Karpas-422 (cell line): ENCODE results near the gene LAIR1. TPM values are rescaled to one million over a fixed set of nuclear protein-coding genes. Genes with fewer than 3 reads are reported as not detected.
A peak's percentile ranks its signal among the peaks of the same experiment; 100 is the strongest.
"Not testable (repeated sequence)": the region's sequence is repeated elsewhere in the genome, so short reads cannot be mapped to it uniquely, and the experiment has no call there.

ENCODE experiments used
- DNase-seq: peaks from one replicate; pipeline ENCODE4 v3.0.0-alpha.2; 2015
- H2AFZ ChIP-seq: fragments of 200-600 bp; sonication (generic); 2 replicates; pipeline ENCODE4 v1.6.1; 2014; ENCODE audit warnings: antibody characterized with exemption, low read length, mixed read lengths
- H3K27ac ChIP-seq: fragments of 200-600 bp; sonication (generic); 2 replicates; pipeline ENCODE4 v1.5.1; 2014; ENCODE audit warnings: mild to moderate bottlenecking, low read length, moderate library complexity
- H3K27me3 ChIP-seq: fragments of 200-600 bp; sonication (generic); 2 replicates; pipeline ENCODE4 v1.6.1; 2014; ENCODE audit warnings: low read length, mixed read lengths
- H3K36me3 ChIP-seq: fragments of 200-600 bp; sonication (generic); 2 replicates; pipeline ENCODE4 v1.6.1; 2014; ENCODE audit warnings: low read length, mixed read lengths; ENCODE audit not compliant: insufficient read depth
- H3K4me1 ChIP-seq: fragments of 200-600 bp; sonication (generic); 2 replicates; pipeline ENCODE4 v1.6.1; 2014; ENCODE audit warnings: mild to moderate bottlenecking, low read length, mixed read lengths
- H3K4me2 ChIP-seq: fragments of 200-600 bp; sonication (generic); 2 replicates; pipeline ENCODE4 v1.6.1; 2014; ENCODE audit warnings: low read length, low read depth, mild to moderate bottlenecking; ENCODE audit not compliant: poor library complexity, severe bottlenecking
- H3K4me3 ChIP-seq: fragments of 200-600 bp; sonication (generic); 2 replicates; pipeline ENCODE4 v1.5.1; 2014; ENCODE audit warnings: mild to moderate bottlenecking, antibody characterized with exemption, low read length, mixed read lengths
- H3K79me2 ChIP-seq: fragments of 200-600 bp; sonication (generic); 2 replicates; pipeline ENCODE4 v1.6.1; 2014; ENCODE audit warnings: mild to moderate bottlenecking, low read length, mixed read lengths
- H3K9ac ChIP-seq: fragments of 200-600 bp; sonication (generic); 2 replicates; pipeline ENCODE4 v1.6.0; 2014; ENCODE audit warnings: low read length
- H3K9me2 ChIP-seq: fragments of 200-600 bp; sonication (generic), shearing (Covaris generic); replicated peaks from 2 replicates; pipeline ENCODE4 v1.6.0; 2014; ENCODE audit warnings: mild to moderate bottlenecking, low read length, moderate library complexity; ENCODE audit not compliant: insufficient read depth
- H3K9me3 ChIP-seq: fragments of 300-700, 200-600 bp; sonication (generic); 2 replicates; pipeline ENCODE4 v1.6.1; 2014; ENCODE audit warnings: low read length, mixed read lengths
- H4K20me1 ChIP-seq: fragments of 200-600 bp; sonication (generic); 2 replicates; pipeline ENCODE4 v1.6.1; 2014; ENCODE audit warnings: mild to moderate bottlenecking, antibody characterized with exemption, low read length, low read depth; ENCODE audit not compliant: insufficient read depth
- total RNA-seq: library from RNA; depleted of rRNA; stranded (reverse); fragments of >200 nt; shearing (Covaris generic); gene quantifications from 2 replicates; pipeline ENCODE4 v1.2.3, GENCODE V29; 2014; ENCODE audit warnings: low replicate concordance

The LAIR1 gene
- total RNA-seq, 1 experiment from 2014 or later: 0.15 TPM

- peak; percentile 88 for DNase-seq
- Histone ChIP-seq H3K9me3 (no peaks in the 10 kb centered on the region), H3K27ac (no peak overlapping the region), H3K9ac (no peak overlapping the region), H3K27me3 (no peaks in the 10 kb centered on the region), H3K79me2 (no peaks in the 10 kb centered on the region), H3K4me1 (no peaks in the 10 kb centered on the region), H4K20me1 (no peaks in the 10 kb centered on the region), H3K4me2 (no peak overlapping the region), H3K9me2 (no peaks in the 10 kb centered on the region), H3K4me3 (no peak overlapping the region), H2AFZ (no peak overlapping the region), H3K36me3 (no peaks in the 10 kb centered on the region)
Measured at GRCh38 chr19:54325194-54325621, 39.5 kb downstream of the LAIR1 start.

GRCh38 chr19:54324071-54324470 is 40.7 kb downstream of the LAIR1 start:
- peaks cover 1% of the 10 kb centered on the region for H3K4me1 ChIP-seq
- H3K27ac ChIP-seq: no peak overlapping the region
- no peak overlapping the region for H3K4me2 ChIP-seq
- no peaks in the 10 kb centered on the region for H3K27me3 ChIP-seq
- no peaks in the 10 kb centered on the region for H3K36me3 ChIP-seq
- H3K79me2 ChIP-seq: no peaks in the 10 kb centered on the region
- H3K9me2 ChIP-seq: no peaks in the 10 kb centered on the region
- no peak overlapping the region for H3K9ac ChIP-seq
- H4K20me1 ChIP-seq: no peaks in the 10 kb centered on the region
- H3K4me3 ChIP-seq: no peak overlapping the region
- no peak for DNase-seq
- H3K9me3 ChIP-seq: no peaks in the 10 kb centered on the region
- no peak overlapping the region for H2AFZ ChIP-seq

GRCh38 chr19:54322934-54323333 is 41.8 kb downstream of the LAIR1 start:
- not testable (repeated sequence) for H3K4me3 ChIP-seq, H3K4me2 ChIP-seq, H2AFZ ChIP-seq

GRCh38 chr19:54322295-54322694 is 42.4 kb downstream of the LAIR1 start:
- H3K9ac ChIP-seq, H3K79me2 ChIP-seq, H3K4me1 ChIP-seq, H3K9me2 ChIP-seq, H4K20me1 ChIP-seq, H2AFZ ChIP-seq, H3K4me2 ChIP-seq, H3K27ac ChIP-seq, H3K27me3 ChIP-seq, H3K9me3 ChIP-seq, H3K4me3 ChIP-seq, DNase-seq, H3K36me3 ChIP-seq: not testable (repeated sequence)

More at GRCh38 chr19:54322934-54323333, 41.8 kb downstream of the LAIR1 start:
- H3K9ac ChIP-seq, H3K27ac ChIP-seq, DNase-seq, H4K20me1 ChIP-seq, H3K9me2 ChIP-seq, H3K79me2 ChIP-seq, H3K9me3 ChIP-seq, H3K36me3 ChIP-seq, H3K4me1 ChIP-seq, H3K27me3 ChIP-seq: not testable (repeated sequence)

GRCh38 chr19:54319892-54320670 is 44.6 kb downstream of the LAIR1 start:
- H3K4me1 ChIP-seq: peaks cover 6% of the 10 kb centered on the region
- DNase-seq: no peak
- H3K4me3 ChIP-seq: no peak overlapping the region
- H3K36me3 ChIP-seq: no peaks in the 10 kb centered on the region
- no peaks in the 10 kb centered on the region for H3K9me3 ChIP-seq
- H3K27me3 ChIP-seq: no peaks in the 10 kb centered on the region
- no peaks in the 10 kb centered on the region for H4K20me1 ChIP-seq
- no peaks in the 10 kb centered on the region for H3K79me2 ChIP-seq
- H3K4me2 ChIP-seq: no peak overlapping the region
- no peaks in the 10 kb centered on the region for H3K9me2 ChIP-seq
- no peak overlapping the region for H3K9ac ChIP-seq
- no peak overlapping the region for H3K27ac ChIP-seq
- no peak overlapping the region for H2AFZ ChIP-seq

- H3K27me3 ChIP-seq: no peaks in the 10 kb centered on the region
- H3K4me2 ChIP-seq: no peak overlapping the region
- H2AFZ ChIP-seq: no peak overlapping the region
- no peaks in the 10 kb centered on the region for H3K36me3 ChIP-seq
- DNase-seq: peak; percentile 65
- H3K27ac ChIP-seq: no peak overlapping the region
- H4K20me1 ChIP-seq: no peaks in the 10 kb centered on the region
- no peak overlapping the region for H3K4me3 ChIP-seq
- H3K79me2 ChIP-seq: no peaks in the 10 kb centered on the region
- H3K9ac ChIP-seq: no peak overlapping the region
- H3K9me2 ChIP-seq: no peaks in the 10 kb centered on the region
- peaks cover 6% of the 10 kb centered on the region for H3K4me1 ChIP-seq
- no peaks in the 10 kb centered on the region for H3K9me3 ChIP-seq
Measured at GRCh38 chr19:54319049-54319448, 45.7 kb downstream of the LAIR1 start.

- no peak overlapping the region for H2AFZ ChIP-seq
- no peak overlapping the region for H3K4me2 ChIP-seq
- no peak overlapping the region for H3K9ac ChIP-seq
- H3K9me3 ChIP-seq: no peaks in the 10 kb centered on the region
- no peak overlapping the region for H3K27ac ChIP-seq
- no peak for DNase-seq
- H3K79me2 ChIP-seq: no peaks in the 10 kb centered on the region
- no peaks in the 10 kb centered on the region for H3K36me3 ChIP-seq
- H3K27me3 ChIP-seq: no peaks in the 10 kb centered on the region
- no peaks in the 10 kb centered on the region for H3K9me2 ChIP-seq
- H3K4me1 ChIP-seq: peaks cover 6% of the 10 kb centered on the region
- H4K20me1 ChIP-seq: no peaks in the 10 kb centered on the region
- no peak overlapping the region for H3K4me3 ChIP-seq
Measured at GRCh38 chr19:54317965-54318240, 46.8 kb downstream of the LAIR1 start.

- Histone ChIP-seq H3K4me1 (peaks cover 6% of the 10 kb centered on the region), H3K9me3 (no peaks in the 10 kb centered on the region), H3K79me2 (no peaks in the 10 kb centered on the region), H3K4me3 (no peak overlapping the region), H2AFZ (no peak overlapping the region), H4K20me1 (no peaks in the 10 kb centered on the region), H3K9me2 (no peaks in the 10 kb centered on the region), H3K27ac (no peak overlapping the region), H3K4me2 (no peak overlapping the region), H3K27me3 (no peaks in the 10 kb centered on the region), H3K36me3 (no peaks in the 10 kb centered on the region), H3K9ac (no peak overlapping the region)
- no peak for DNase-seq
Measured at GRCh38 chr19:54317108-54317964, 47.4 kb downstream of the LAIR1 start.
